CD4-positive, alpha-beta T cell treated with Interleukin-17A for 1 hour (primary cell): ENCODE data around the gene PINK1.
"Not testable (repeated sequence)": the region's sequence is repeated elsewhere in the genome, so short reads cannot be mapped to it uniquely, and the experiment has no call there.

Source experiments
- DNase-seq: peaks from one replicate; pipeline ENCODE4 v3.0.0-alpha.2; 2020

Gene PINK1

DNA sequence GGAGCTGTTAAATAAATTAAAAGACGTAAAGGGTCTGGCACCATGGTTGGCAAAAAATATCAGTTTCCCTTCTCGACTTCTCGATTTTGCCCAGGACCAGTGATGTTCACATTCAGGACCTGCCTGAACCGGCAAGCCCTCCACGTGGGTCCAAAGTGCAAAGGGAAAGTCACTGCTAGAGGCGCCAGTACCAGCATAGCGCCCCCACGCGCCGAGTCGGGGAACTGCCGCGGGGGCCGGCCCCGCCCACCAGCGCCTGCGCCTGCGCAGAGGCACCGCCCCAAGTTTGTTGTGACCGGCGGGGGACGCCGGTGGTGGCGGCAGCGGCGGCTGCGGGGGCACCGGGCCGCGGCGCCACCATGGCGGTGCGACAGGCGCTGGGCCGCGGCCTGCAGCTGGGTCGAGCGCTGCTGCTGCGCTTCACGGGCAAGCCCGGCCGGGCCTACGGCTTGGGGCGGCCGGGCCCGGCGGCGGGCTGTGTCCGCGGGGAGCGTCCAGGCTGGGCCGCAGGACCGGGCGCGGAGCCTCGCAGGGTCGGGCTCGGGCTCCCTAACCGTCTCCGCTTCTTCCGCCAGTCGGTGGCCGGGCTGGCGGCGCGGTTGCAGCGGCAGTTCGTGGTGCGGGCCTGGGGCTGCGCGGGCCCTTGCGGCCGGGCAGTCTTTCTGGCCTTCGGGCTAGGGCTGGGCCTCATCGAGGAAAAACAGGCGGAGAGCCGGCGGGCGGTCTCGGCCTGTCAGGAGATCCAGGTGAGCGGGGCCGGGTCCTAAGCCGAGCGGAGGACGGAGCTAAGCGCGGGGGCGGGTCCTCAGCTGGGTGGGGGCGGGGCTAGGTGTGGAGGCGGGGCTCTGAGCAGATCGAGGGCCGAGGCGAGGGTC lies at the start of gene PINK1:
Gene PINK1, plus strand, starts transcription at position 269 of the 875 bp plus-strand sequence. Its CDS starts 91 bp downstream, at position 360.
- peak; percentile 92 for DNase-seq

DNA sequence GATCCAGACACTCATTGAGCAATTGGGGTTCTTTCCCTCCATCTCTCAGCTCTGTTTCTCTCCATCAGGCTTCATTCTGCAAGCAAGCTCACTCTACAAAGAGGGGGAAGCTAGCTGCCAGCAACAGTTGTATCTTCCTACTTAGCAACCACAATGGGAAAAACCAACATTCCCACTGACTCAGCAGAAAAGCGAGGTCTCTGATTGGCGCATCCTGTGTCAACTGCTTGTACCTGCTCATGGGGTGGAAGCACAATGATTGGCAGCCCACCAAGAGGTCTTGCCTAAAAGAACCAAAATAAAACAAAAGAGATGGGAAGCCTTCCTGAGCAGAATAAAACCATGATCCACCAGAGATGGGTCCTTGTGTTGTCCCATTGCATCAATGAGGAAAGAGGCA lies 48.4 kb upstream of the PINK1 start:
- DNase-seq: no peak

DNA sequence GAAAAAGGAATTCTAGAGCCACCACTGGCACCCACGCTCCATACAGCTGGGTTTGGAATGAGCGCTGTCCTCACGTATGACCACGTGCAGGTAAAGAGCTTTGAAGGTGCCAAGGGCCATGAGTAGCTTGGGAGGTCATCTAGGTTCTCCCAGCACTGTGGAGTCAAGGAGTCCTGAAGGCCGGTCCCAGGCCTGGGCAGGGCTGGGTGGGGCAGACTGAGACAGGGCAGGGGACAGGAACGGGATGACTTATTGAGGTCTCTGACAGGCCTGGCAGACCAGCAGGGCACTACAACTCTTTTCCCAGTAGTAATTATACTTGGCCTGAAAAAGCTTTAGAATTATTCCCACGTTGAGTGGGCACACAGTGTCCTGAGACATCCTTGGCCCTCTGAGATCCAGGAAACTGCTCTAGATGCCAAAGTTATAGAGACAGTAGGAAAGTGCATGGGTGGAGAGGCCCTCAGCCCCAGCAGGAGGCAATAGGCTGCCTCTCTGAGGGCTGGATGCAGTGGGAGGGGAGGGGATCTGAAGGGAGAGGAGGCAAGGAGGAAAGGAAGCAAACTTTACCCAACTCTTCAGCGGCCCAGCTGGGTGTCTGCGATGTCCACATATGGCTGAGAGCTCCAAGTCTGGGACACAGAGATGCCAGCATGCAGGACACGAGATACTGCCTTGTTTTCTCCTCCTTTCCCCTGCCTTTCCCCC lies 46.2 kb upstream of the PINK1 start:
- DNase-seq: no peak

DNA sequence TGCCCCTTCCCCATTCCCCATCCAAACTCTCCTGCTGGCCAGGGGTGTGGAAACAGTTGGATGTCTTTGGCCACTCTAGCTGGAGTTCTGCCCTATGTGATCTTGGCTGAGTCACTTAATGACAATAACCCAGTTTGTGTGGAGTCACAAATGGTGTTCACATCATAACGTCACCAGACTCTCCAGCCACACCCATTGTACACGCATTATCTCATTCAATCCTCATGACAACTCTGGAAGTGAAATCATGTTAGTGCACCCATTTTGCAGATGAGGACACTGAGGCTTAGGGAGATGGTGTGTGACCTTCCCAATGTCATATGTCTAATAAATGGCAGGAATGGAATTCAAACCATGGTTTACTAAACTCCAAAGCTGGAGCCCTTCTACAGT lies 45.6 kb upstream of the PINK1 start:
- no peak for DNase-seq

DNA sequence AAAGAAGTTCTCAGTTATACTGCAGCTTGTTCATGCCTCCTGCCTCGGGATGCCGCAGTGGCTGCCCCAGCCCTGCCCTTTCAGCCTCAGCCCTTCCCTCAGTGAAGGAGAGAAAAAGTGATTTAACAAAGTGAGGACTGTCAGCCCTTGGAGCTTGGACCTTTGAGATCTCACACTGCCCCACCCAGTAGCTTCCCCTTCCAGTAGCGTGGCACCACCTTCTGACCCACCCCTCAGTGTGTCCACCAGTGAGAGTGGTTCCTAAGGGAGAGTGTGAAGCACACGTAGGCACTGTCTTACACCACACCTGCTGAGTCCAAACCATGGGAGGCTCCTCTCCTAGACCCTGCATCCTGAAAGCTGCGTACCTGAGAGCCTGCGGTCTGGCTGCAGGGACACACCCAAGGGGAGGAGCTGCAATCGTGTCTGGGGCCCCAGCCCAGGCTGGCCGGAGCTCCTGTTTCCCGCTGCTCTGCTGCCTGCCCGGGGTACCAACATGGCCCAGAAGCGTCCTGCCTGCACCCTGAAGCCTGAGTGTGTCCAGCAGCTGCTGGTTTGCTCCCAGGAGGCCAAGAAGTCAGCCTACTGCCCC lies 44.5 kb upstream of the PINK1 start, which contains the start of gene CDA:
Gene CDA, plus strand, starts transcription at position 464 of the 592 bp plus-strand sequence. Its CDS starts 33 bp downstream, at position 497.
- no peak for DNase-seq

DNA sequence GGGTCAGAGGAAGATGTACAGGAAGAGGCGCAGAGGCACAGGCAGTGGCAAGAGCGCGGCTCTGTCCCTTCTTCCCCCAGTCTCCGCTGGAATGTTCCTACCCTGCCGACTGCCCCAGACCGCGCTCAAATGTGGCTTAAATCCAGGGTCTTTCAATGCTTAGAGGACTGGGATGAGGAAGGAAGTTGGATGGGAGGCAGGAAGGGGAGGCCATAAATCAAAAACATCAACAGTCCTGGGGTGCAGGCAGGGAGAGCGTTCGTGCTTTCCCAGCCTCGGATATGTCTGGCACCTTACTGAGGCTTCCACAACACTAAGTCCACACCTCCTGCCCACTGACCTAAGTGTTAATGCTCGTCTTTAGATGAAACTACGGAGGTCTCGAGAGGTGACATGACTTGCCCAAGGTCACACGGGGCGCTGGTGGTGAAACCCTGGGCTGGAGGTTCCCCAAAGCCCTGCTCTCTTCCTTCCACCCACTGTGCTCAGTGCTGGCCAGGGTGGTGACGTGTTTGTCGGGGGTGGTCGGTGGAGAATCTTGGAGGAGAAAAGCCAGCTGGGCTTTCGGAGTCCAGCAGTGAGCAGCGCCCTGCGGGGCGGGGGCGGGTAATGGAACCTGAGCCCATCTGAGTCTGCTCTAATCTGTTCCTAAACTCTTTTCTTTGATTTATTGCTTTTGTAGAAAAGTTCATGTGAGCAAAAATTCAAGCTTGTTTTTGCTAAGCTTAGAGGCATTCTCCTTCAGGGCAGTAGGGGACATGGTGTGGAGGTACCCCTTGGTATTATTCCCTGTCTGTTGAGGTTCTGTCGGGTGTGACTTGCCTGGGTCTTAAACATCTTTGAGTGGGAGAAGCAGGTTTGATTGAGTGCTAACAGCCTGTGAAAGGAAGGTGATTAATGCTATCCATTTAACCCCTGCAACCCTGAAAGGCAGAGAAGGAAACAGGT lies 43.7 kb upstream of the PINK1 start:
- no peak for DNase-seq

DNA sequence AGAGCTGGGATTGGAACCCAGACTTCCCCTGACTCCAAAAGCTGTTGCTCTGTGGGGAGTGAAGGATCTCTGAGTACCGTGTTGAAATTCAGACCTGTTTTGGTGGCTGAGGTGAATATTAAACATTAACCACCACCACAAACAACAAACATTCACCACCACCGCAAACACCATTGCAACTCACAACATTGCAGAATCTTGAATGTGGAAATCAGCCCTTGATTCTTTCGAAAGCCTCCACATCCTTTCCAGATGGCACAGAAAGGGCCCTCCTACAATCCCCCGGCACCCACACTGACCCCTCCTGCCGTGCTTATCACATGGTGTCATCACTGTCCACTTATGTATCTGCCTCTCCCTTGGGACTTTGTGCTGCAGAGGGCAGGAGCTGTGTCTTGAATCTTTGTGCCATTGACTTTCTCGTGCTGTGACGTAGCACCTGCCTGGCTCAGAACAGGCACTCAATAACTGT lies 42.9 kb upstream of the PINK1 start:
- DNase-seq: no peak

DNA sequence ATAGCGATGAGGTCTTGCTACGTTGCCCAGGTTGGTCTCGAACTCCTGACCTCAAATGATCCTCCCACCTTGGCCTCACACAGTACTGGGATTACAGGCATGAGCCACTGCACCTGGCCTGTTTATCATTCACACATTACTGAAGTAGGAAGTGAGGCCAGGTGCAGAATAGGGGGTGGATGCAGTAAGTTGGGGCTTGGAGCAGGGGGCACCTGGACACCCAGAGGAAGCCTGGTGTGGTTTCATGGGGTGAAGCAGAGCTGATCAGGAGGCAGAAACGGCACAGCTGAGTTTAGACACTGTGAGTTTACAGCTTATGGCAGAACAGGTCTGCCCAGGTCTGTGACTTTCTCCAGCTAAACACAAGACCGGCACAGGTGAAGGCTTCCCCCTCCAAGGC lies 39.5 kb upstream of the PINK1 start:
- no peak for DNase-seq

DNA sequence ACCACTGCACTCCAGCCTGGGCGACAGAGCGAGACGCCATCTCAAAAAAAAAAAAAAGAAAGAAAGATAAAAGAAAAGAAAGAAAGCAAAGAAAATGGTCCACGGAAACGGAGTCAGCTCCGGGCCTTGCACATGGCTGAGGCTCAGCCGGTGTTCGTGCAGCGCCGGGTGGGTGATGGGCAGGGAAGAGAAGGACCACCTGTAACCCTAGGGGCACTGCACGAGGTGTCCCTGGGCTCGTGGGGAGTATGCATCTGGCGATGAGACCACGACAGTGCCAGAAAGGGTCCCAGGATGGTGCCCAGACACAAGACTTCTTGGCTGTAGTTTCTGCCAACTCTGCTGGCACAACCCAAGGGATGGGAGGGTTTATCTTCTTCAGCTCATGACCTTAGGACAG lies 38.5 kb upstream of the PINK1 start:
- DNase-seq: no peak

DNA sequence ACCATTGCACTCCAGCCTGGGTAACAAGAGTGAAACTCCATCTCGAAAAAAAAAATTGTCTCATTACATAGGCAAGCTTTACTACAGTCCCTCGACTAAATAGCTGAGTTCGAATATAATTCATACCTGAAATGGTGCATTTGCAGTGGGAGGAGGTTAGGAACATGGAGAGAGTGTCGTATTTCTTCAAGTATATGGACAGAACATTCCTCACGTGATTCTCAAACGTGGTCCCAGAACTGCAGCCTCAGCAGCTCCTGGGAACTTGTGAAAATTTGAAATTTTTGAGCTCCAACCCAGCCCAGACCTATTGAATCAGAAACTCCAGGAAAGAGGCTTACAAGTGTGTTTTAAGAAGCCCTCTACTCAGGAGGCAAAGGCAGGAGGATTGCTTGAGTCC lies 37.2 kb upstream of the PINK1 start:
- DNase-seq: no peak

DNA sequence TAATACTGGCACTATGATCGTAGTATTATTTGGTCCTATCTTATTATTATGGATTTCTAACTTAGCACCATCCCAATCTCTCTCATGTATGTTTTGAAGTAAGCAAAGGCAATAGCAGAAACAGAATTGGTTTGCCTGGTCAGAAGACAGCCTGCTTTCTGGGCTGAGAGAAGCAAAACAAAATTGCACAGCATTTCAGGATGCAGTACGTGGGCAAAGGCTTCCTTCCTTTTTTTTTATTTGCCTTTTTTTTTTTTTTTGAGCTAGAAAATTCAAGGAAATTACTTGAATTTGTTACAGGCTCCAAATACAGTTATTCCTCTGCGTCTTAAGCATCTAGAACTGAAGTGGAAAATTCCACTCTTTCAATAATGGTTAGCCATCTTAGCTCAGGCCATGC lies 35.6 kb upstream of the PINK1 start:
- no peak for DNase-seq

DNA sequence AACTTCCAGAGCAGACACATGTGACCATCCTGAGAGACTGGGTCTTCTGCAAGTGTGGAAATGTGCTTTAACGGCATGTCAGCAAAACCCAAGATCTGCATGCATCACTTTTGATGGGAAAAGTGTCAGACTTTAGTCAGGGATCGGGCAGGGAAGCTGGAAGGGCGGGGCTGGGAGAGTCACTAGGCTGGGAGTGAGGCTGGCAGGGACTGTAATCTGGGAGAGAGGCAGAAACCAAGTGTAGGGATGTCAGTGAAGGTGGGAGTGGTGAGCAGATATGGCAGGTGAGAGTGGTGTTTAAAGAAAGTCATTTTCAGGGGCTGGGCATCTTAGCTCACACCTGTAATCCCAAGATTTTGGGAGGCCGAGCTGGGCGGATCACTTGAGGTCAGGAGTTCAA lies 33.1 kb upstream of the PINK1 start:
- no peak for DNase-seq

DNA sequence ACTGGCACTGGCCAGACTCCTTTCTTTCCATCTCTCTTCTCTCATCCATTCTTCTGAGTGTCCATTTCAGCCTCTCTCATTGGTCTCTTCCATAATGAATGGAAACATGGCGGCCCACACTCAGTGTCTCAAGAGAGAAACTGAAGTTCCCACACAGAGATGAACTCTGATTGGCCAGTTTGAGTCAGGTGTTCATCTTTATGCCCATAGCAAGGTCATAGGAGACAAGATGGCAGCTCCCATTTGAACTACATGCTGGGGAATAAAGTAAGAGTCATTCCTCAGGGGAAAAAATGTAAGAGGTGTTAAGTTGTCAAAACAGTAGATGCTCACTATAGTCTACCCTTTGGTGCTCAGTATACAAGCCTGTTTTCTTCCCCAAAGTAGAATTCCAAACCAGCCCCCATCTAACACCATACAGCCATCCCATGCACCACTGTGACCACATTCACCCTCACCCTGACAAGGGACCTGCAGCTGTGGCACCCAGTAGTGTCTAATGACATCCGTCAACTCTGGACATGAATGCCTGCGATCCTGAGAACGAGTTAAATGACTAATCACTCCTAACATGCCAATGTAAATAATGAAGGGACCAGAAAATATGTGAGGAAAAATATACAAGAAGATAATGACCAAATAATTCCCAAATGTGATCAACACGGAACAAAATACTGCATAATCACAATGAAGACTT lies 32.0 kb upstream of the PINK1 start:
- no peak for DNase-seq

DNA sequence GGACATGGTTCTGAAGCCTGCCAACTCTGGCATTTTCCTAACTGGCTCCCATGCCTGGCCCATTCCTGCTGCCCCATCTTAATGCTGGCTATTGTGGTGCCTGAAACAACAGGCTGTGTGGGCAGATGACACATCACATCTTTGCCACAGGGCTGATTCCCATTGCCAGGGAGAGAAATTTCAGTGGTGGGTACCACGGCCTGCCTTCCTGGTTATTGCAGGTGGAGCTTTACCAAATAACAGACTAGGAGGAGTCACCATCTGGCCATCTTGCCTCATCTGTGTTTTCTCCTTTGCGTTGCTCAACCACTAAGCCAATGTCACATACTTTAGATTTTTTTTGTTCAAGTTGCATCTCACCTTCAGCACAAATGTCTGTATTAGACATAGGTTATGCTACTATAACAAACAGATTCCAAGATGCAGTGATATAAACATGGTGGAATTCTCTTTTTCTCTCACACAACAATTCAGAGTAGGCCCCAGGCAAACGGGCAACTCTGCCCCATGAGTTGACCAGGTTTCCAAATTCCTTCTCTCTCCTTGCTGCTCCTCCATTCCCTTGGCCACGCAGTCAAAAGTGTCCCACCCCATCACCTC lies 30.3 kb upstream of the PINK1 start:
- no peak for DNase-seq

DNA sequence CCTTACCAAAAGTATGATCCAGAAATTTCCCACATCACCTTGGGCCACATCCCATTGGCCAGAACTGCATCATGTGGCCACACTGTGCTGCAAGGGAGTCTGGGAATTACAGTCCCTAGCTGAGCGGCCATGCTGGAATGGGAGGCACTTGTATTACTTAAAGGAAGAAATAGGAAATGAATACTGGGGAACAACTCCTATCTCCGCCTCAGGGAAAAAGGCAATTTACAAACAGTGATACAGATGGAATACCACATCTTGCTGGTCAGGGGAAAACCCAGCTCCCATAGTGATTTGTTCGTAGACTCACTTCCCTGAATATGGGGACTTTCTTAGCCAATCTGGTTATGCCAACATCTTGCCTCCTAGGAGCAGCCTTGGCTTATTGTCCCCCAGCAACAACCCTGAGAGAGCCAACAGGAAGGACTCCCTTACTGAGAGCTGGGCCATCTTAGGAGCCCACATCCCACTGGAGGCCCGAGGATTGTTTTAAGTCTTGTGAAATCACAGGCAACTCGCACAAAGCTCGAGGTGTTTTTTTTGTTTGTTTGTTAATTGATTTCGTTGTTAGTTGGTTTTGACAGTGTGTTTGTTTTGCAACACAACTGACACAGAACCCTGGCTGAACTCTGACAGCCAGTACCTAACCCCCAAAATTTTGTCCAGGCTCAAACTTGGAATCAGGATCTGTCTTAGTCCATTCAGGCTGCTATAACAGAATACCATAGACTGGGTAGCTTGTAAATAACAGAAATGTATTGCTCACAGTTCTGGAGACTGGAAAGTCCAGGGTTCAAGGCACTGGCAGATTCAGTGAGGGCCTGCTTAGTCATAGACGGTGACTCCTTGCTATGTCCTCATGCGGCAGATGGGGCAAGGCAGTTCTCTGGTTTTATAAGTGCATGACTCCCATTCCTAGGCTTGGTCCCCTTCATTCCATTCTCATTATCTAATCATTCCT lies 29.5 kb upstream of the PINK1 start:
- DNase-seq: no peak

DNA sequence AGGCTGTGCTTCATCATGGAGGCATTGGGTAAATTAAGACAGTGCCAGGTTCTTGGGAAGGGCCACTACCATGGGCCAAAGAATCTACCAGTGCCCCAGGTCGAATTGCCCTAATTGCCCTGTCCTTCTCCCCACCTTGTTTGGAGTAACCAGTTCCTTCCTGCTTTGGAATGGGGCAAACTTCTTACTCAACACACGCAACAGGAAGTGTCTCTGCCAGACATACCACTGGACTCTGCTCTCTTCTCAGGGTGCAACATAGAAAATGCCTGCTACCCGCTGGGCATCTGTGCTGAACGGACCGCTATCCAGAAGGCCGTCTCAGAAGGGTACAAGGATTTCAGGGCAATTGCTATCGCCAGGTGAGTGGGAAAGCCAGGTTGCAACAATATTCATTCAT lies 28.6 kb upstream of the PINK1 start:
- DNase-seq: no peak

DNA sequence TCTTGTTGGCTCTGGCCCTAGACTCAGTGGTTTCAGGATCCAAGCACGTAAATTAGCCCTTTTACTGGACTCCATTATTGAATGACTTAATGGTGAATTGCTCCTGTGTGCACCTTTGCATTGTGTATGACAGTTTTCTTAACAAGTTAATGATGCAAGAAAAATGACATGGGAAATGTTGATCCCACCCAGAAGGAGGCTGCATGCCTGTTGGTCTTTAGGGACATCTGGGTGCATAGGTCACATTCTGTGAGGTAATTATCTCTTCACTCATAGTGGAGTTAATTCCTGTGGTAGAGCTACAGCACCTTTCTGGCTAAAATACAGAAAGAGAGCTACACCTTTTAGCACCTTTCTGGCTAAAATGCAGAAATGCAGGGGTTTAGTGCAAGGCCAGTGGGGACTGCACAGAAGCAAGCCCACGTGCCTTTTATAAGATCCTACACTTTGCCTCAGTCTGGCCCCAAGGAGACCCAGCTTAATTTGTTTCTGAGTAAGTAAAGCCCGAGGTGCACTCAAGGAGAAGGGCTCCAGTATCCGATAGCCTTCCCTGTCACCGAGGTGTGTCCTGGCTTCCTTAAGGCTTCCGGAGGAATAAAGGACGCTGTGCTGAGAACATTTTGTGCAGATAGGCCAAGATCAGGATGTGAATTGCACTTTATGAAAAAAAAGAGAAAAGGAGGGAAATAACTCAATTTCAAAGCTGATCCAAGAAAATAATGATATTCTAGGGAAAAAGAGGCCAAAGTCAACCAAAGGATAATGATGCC lies 26.3 kb upstream of the PINK1 start:
- DNase-seq: not testable (repeated sequence)

DNA sequence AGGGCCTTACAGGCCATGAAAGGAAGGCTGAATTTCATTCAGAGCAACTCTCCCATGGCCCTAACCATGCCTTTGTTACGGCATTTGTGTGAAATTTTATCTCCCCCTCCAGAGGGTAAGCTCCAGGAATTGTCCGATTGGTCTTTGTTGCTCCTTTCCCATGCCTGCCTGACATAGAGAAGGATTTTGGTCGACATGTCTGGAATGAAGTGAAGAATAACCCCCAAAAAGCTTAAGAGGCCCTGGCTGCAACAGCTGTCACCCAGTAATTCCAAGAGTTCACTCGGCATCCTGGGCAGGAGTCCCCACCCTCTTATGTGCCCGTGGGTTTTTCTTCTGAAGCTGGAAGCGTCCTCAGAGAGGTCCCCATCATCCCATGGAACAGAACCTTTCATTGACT lies 23.7 kb upstream of the PINK1 start:
- DNase-seq: no peak

DNA sequence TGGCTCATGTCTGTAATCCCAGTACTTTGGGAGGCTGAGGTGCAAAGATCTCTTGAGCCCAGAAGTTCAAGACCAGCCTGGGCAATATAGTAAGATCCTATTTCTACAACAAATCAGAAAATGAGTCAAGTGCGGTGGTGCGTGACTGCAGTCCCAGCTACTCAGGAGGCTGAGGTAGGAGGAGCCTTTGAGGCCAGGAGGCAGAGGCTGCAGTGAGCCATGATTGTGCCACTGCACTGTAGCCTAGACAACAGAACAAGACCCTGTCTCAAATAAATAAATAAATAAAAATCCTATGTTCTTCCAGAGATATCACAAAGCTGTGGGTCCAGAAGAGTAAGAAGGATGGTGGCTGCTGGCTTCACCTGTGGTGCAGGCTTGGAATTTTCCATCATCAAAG lies 22.3 kb upstream of the PINK1 start:
- DNase-seq: no peak
